ENCODE data around the gene GEMIN2.
"Not testable (repeated sequence)": the region's sequence is repeated elsewhere in the genome, so short reads cannot be mapped to it uniquely, and the experiment has no call there.

- not testable (repeated sequence) for TF ChIP-seq POLR2AphosphoS5 (IDR thresholded peaks at IDR 0.05; ENCODE audit: insufficient read depth, low read depth, low read length); EZH2 (IDR thresholded peaks at IDR 0.05; ENCODE audit: borderline replicate concordance, low read depth, low read length, severe bottlenecking); FOS (IDR thresholded peaks at IDR 0.05; ENCODE audit: borderline replicate concordance, insufficient read depth, low read length); POLR2A (IDR thresholded peaks at IDR 0.05; ENCODE audit: low read depth, low read length); GATA2 (IDR thresholded peaks at IDR 0.05; ENCODE audit: insufficient read depth, insufficient read length, low read depth, low read length)
- TF ChIP-seq, protein P1, sequence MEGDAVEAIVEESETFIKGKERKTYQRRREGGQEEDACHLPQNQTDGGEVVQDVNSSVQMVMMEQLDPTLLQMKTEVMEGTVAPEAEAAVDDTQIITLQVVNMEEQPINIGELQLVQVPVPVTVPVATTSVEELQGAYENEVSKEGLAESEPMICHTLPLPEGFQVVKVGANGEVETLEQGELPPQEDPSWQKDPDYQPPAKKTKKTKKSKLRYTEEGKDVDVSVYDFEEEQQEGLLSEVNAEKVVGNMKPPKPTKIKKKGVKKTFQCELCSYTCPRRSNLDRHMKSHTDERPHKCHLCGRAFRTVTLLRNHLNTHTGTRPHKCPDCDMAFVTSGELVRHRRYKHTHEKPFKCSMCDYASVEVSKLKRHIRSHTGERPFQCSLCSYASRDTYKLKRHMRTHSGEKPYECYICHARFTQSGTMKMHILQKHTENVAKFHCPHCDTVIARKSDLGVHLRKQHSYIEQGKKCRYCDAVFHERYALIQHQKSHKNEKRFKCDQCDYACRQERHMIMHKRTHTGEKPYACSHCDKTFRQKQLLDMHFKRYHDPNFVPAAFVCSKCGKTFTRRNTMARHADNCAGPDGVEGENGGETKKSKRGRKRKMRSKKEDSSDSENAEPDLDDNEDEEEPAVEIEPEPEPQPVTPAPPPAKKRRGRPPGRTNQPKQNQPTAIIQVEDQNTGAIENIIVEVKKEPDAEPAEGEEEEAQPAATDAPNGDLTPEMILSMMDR (IDR thresholded peaks at IDR 0.05; ENCODE audit: extremely low read depth in 1 of 2, insufficient read depth in 1 of 2, low read depth in 1 of 2, low read length in 2 of 2): not testable (repeated sequence)
Measured at GRCh38 chr14:39069169-39069805, 44.8 kb upstream of the GEMIN2 start.

Measured in endothelial cell of umbilical vein (primary cell).